Pons (tissue), 1 donor: ENCODE results near the gene RSPH6A.

ENCODE experiments used
- DNase-seq: peaks from one replicate; pipeline ENCODE4 v3.0.0-alpha.2; 2016; ENCODE audit warnings: low spot score

RSPH6A gene

DNA sequence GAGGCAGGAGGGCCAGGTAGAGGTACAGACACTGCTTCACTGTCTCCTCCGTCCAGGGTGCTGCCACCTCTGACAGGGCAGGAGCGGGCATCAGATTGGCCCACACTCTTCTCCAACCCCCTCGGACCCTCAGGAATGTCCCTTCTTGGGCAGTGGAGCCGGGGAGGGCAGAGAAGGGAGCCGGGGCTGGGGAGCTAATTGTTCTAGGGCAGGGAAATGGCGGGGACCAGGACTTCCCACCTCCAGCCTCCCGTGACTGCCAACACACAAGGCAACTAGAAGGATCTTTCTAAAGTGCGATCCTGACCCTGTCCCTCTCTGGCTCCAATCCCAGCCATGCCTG is 10.1 kb upstream of the RSPH6A start:
- DNase-seq, result no peak

DNA sequence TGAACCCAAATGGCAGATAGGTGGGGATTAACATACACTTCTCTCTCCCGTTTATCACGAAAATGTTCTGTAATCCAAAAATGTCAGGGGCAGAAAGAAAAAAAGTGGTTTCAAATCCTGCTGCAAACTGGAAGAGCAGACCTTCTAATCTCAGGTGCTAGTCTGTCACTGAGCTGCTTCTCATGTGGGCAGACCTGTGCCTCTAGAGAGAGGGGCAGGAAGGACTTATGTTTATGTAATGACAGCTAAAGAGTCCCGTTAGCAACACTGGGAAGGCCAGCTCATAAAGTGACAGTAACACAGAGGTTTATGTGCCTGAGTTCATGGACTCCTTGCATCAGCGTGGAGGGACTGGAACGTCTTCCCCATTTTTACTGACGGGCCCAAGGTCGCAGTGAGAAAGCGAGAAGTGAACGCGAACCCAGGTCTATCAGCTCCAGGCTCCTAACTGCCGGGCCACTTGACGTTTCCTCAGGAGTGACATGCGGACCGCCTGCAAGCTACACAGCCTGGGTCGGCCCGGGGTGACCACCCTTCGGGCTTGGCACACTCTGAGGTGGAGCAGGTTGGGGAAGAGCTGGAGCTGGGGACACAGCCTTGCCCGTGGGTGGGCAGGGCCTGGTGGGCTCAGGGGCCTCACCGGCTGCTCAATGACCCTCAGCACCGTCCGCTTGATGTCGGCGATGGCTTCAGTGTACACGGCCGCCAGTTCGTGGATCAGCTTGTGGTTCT is 9.6 kb upstream of the RSPH6A start:
- DNase-seq, result no peak

GRCh38 chr19:45824041-45824471 is 8.9 kb upstream of the RSPH6A start:
- peak; percentile 14 for DNase-seq

DNA sequence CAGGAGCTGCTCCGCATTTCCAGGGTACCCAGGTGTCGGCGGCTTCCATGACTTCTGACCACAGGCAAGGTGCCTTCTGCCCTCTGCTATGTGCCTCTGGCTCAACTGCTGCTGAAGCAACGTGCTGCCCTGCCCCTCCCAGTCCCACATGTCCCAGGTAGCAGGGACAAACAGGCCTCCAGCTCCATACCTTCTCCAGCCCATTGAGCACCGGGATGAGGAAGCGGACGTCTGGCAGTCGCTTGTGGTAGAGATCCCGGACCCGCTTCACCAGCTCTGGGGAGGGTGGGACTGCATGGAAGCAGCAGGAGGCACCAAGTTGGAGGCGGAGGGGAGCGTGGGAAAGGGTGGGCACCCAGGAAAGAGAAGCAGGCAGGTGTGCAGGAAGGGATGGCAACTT is 8.1 kb upstream of the RSPH6A start:
- no peak for DNase-seq

- DNase-seq, result no peak
Measured at GRCh38 chr19:45822716-45823115, 7.6 kb upstream of the RSPH6A start.

DNA sequence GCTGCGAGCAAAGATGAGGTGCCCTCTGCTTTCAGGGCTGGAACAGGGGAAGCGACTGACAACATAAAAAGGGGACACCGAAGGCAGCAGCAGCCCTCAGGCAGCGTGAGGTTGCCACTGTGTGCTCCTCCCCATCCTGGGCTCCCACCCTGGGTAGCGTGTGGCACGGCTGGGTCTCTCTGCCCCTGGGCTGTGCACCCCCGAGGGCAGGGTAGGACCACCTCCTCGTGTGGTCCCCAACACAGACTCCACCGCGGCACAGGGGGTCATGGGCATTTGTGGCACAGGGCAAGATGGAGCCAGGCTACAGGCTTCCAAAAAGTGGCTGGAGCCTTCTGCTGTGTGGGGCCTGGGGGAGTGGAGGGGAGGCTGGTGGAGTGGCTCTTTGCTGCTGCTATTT is 6.5 kb upstream of the RSPH6A start:
- no peak for DNase-seq

DNA sequence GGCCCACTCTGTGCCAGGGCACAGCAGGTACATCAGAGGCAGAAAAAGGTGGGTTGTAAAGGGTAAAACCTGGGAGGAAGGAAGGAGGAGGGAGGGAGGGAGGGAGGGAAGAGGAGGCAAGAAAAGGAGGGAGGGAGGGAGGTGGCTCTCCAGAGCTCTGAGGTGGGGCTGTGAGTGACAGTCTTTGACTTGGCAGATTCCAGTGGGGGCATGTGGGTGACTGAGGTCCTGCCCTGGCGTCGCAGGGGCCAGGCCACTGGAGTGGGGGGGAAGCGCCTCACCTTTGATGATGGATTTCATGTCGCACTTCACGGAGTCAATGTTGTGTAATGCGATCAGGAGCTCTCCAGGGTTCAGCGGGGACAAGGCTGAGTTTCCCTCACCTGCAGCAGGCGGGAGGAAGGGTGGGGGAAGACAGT is 6.0 kb upstream of the RSPH6A start:
- no peak for DNase-seq

GRCh38 chr19:45820413-45821102 is 5.5 kb upstream of the RSPH6A start:
- DNase-seq, result no peak

GRCh38 chr19:45819769-45820168 is 4.7 kb upstream of the RSPH6A start:
- DNase-seq, result no peak

GRCh38 chr19:45817725-45818301 is 2.7 kb upstream of the RSPH6A start:
- no peak for DNase-seq

DNA sequence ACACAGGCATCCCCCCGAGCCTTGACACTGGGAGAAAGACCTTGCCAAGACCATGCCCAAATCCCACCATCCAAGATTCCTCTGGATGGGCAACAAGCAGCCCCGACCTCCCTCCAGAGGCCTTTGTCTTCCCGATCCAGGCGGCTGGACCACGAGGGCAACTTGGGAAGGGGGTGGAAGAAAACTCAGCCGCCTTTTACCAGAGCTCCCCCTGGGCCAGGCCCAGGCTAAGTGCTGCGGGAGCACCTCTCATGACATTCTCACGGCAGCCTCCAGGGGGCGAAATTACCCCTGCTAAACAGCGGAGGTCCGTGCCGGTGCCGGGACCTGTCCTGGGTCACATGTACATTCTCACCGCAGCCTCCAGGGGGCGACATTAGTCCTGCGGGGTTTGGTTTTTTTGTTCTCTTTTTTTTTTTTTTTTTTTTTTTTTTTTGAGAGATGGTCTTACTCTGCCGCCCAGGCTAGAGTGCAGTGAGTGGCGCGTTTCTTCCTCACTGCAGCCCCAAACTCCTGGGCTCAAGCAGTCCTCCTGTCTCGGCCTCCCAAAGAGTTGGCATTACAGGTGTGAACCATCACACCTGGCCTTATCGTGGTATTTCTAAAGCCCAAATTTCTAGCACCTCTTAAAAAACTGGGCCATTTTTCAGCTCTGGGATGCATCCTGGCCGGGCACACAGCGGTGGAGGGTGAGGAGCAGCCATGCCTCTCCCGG is 2.1 kb upstream of the RSPH6A start:
- peak; percentile 78 for DNase-seq

DNA sequence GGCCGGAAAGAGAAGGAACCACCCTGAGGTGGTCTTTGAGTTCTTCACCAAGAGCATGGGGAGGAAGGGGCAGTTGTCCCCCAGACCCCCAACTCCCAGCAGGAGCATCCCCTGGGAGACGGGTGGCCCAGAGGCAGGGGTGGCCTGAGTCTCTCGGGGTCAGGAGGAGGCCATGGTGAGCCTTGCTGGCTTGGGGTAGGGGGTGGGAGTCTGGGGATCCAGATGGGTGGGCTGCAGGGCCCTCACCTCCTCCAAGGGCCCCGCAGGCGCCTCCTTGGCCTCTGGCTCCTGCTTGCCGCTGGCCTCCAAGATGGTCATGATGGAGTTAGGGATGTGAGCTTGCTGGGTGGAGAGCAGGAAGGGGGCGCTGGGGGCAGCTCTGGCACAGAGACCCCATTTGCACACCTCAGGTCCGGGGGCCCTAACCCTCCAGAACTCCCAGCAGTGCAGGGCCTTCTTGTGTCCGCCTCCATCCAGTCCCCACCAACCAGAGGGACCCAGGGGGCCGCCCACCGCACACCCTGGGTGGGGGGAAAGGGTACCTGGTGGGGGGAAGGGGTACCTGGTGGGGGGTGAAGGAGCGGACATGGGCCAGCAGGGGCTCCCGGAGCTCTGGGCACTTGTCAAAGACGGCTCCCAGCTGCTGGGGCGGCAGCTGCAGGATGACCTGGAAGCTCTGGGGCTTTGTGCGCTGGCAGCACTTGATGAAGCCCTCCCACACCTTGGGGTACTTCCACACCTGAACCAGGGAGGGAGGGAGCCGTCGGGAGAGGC is 1.3 kb upstream of the RSPH6A start:
- no peak for DNase-seq

DNA sequence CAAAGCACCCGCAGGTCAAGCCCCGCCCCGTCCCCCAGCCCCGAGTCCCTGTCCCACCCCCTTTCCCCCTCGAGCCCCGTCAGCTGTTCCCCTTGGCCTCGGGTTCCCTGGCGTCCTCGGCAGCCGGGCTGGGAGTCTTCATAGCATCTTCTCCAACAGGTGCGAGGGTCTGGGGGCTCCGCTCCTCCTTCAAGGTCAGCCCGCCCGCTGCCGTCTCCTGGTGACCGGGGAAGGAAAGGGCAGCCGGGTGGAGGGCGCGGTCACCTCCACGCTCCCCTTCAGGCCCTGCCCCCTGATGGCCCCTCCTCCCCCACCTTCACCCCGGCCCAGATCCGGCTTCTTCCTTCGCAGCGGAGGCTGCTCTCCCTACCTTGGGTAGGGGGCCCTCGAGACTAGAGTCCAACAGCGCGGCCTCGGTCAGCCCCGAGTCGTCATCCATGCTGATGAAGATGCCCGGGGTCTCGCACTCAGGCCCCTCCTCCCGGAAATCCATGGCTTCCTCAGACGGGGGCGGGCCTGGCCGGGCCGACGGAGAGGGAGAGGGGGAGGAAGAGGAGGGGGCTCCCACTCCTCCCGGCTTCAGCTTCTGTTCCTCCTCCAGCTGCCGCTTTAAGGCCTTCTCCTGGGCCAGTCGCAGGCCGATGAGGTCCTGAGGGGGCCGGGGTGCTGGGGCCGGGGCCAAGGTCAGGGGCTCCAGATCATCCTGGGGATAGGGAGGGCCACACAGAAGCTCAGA is 541 bp upstream of the RSPH6A start:
- DNase-seq, result no peak

GRCh38 chr19:45814166-45814780 is 835 bp downstream of the RSPH6A start:
- no peak for DNase-seq

DNA sequence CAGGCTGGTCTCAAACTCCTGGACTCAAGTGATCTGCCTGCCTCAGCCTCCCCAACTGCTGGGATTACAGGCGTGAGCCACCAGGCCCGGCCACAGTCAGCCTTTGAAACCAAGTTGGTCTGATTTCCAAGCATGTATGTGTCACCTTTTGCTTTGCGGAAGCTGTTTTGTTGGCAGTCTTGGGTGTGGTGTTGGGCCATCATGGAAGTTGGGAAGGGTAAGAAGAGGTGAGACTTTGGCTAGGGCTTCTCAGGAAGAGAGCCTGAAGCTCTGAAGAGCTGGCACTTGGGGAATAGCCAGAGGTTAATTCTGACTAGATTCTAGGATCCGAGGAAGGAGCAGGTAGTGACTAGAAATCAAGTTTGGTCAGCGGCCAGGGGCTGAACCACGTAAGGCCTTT is 2.8 kb downstream of the RSPH6A start:
- DNase-seq, result no peak

GRCh38 chr19:45809643-45810159 is 5.4 kb downstream of the RSPH6A start:
- DNase-seq, result no peak

GRCh38 chr19:45805719-45806118 is 9.4 kb downstream of the RSPH6A start:
- no peak for DNase-seq

DNA sequence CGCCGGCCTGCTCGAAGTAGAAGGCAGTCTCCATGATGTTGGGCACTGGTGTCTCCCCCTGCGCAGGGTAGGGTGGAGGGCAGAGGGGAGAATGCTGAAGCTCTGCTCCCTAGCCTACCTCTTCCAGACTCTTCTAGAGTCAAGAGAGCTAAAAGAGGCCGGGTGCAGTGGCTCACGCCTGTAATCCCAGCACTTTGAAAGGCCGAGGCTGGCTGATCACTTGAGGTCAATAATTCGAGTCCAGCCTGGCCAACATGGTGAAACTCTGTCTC is 10.2 kb downstream of the RSPH6A start:
- no peak for DNase-seq

DNA sequence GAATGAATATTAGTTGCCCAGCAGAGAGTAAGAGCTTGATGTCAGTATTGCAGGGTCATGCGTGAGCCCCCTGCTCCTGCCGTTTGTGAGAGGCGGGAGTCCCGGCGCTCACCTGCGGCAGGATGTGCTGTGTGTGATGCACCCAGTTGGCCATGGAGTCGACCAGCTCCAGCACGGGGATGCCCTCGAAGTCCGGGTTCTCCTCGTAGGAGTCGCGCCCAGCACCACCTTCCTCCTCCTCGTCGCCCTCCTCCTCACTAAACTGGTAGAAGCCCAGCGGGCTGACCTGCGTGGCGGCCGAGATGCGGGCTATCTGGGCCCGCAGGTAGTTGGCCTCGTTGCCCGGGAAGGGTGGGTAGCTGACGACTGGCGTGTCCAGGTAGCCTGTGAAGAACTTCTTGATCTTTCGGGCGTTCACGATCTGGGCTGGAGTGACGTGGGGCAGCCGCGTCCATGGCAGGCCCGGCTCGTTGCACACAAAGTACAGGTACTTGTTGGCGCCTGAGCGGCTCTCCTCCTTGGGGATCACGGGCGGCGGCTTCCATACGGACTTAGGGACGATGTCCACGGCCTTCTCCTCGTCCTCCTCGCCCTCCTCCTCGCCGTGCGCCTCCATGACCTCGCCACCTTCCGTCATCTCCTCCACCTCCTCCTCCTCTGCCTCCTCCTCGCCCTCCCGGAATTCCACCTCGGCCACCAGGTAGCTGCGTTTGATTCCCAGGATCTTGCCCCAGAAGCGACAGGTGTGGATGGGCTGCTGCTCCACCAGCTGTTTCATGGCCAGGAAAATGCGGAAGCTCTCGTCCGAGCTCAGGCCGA is 10.8 kb downstream of the RSPH6A start:
- no peak for DNase-seq

GRCh38 chr19:45801603-45802175 is 13.4 kb downstream of the RSPH6A start:
- no peak for DNase-seq
